ENCODE measurements around the gene ZBTB47.

Gene ZBTB47

DNA sequence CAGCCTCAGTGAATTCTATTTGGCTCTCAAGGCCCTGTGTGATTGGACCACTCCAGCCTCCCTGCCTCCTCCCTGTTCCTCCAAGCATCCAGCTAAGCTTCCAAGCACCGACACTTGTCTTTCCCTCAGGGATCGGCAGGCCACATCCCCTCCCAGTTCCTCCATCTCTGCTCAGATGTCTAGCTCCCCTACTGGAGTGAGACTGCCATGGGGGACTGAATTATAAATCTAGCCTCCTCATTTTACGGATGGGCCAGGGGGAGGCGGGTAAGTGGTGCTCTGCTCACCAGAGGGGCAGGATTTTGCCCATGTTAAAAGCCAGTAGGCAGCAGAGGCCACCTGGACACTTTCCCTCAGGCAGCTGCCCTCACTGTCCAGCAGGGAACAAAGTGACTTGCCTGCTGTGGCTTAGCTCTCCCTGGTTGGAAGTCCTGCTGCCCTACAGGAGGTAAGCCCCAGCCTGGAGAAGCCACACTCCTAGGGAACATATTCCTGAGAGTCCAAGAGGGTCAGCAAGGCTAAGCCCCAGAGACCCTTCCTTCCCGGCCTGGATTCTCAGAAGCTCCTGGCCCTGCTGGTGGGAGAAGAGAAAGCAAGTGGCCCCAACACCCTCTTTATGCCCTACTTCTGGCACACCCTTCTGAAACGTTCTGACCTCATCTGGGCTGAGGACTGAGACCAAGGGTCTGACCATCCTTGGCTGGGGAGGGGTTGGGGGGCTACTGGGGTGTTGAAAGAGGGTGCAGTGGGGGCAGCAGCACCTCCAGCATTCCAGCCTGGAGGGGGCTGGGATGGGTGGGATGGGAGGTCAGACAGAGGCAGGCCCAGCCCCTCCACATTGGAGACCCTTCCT lies 58.2 kb downstream of the ZBTB47 start:
- TF ChIP-seq, protein P1, sequence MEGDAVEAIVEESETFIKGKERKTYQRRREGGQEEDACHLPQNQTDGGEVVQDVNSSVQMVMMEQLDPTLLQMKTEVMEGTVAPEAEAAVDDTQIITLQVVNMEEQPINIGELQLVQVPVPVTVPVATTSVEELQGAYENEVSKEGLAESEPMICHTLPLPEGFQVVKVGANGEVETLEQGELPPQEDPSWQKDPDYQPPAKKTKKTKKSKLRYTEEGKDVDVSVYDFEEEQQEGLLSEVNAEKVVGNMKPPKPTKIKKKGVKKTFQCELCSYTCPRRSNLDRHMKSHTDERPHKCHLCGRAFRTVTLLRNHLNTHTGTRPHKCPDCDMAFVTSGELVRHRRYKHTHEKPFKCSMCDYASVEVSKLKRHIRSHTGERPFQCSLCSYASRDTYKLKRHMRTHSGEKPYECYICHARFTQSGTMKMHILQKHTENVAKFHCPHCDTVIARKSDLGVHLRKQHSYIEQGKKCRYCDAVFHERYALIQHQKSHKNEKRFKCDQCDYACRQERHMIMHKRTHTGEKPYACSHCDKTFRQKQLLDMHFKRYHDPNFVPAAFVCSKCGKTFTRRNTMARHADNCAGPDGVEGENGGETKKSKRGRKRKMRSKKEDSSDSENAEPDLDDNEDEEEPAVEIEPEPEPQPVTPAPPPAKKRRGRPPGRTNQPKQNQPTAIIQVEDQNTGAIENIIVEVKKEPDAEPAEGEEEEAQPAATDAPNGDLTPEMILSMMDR (IDR thresholded peaks at IDR 0.05; ENCODE audit: unreplicated experiment in 3 of 3): no peak
- H3K4me1 Mint-ChIP-seq: no peaks in the 10 kb centered on the region
- peaks cover 14% of the 10 kb centered on the region for H3K27me3 Mint-ChIP-seq (ENCODE audit: low read depth)
- H3K9me3 Mint-ChIP-seq: no peaks in the 10 kb centered on the region
- H3K27ac Mint-ChIP-seq: no peak overlapping the region
- H3K4me3 Mint-ChIP-seq: no peak overlapping the region
- no peaks in the 10 kb centered on the region for H3K36me3 Mint-ChIP-seq (ENCODE audit: low read depth)

DNA sequence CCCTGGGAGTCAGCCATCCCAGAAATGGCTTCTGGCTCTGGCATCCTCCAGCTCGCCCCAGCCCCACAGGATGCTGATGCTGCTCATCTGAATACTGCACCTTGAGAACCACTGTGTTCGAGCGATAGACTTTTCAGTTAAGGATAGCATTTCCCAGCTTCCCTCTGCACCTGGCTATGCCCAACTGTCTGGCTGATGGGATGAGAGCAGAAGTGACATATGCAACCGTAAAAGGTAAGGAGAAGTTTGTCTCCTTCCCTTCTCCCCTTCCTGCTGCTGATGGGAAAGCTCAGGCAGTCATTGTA lies 58.8 kb downstream of the ZBTB47 start:
- TF ChIP-seq, protein P1 (IDR thresholded peaks at IDR 0.05; ENCODE audit: unreplicated experiment in 3 of 3): no peak
- H3K27me3 Mint-ChIP-seq (ENCODE audit: low read depth): peaks cover 11% of the 10 kb centered on the region
- H3K9me3 Mint-ChIP-seq: no peaks in the 10 kb centered on the region
- no peaks in the 10 kb centered on the region for H3K4me1 Mint-ChIP-seq
- H3K27ac Mint-ChIP-seq: no peak overlapping the region
- H3K4me3 Mint-ChIP-seq: no peak overlapping the region
- no peaks in the 10 kb centered on the region for H3K36me3 Mint-ChIP-seq (ENCODE audit: low read depth)

DNA sequence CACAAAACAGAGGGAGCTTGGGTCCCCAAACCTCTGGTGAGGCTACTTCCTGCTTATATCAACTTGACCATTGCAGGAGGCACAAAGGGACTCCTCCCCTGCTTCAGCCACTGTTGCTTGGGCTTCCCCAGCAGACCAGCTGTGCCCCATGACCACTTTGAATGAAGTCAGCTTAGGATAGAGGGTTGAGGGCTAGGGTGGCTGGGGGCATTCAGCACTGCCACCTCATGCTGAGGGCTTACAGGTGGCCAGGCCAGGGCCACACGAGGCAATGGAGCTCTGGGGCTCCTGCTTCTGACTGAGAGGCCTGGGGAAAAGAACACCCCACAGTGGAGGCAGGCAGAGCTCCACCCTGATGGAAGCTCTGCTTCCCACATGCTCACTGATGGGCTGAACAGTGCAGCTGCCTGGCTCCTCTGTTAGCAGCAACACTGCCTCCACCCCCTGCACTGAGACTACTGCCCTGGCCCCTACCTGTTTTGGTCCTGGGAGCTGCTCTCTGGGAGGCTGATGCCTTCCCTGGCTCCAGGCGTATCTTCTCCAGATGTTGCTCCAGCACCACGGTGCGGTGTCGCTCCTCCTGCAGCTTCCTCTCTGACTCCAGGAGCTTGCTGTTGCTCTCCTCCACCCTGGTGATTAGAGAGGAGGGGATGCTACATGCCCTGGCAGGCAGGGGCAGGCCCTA lies 59.3 kb downstream of the ZBTB47 start:
- no peaks in the 10 kb centered on the region for H3K36me3 Mint-ChIP-seq (ENCODE audit: low read depth)
- no peak overlapping the region for H3K27ac Mint-ChIP-seq
- H3K4me3 Mint-ChIP-seq: no peak overlapping the region
- H3K9me3 Mint-ChIP-seq: no peaks in the 10 kb centered on the region
- H3K27me3 Mint-ChIP-seq (ENCODE audit: low read depth): peaks cover 11% of the 10 kb centered on the region
- TF ChIP-seq, protein P1 (IDR thresholded peaks at IDR 0.05; ENCODE audit: unreplicated experiment in 3 of 3): no peak
- no peaks in the 10 kb centered on the region for H3K4me1 Mint-ChIP-seq

DNA sequence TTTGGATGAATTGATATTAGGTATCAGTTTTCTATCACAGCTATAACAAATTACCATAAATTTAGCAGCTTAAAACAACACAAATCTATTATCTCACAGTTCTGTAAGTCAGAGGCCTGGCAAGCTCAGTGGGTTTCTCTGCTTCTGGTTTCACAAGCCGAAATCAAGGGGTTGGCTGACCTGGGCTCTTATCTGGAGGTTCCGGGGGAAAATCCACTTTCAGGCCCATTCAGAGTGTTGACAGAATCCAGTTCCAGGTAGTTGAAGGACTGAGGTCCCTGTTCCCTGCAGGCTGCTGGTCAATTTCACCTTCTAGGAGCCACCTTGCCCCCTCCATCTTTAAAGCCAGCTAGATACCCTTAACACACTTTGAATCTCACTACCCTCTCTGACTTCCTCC lies 60.2 kb downstream of the ZBTB47 start:
- Mint-ChIP-seq H3K9me3 (no peaks in the 10 kb centered on the region), H3K4me3 (no peak overlapping the region), H3K4me1 (no peaks in the 10 kb centered on the region), H3K27me3 (ENCODE audit: low read depth) (peaks cover 11% of the 10 kb centered on the region), H3K36me3 (ENCODE audit: low read depth) (no peaks in the 10 kb centered on the region), H3K27ac (no peak overlapping the region)
- TF ChIP-seq, protein P1 (IDR thresholded peaks at IDR 0.05; ENCODE audit: unreplicated experiment in 3 of 3): no peak

DNA sequence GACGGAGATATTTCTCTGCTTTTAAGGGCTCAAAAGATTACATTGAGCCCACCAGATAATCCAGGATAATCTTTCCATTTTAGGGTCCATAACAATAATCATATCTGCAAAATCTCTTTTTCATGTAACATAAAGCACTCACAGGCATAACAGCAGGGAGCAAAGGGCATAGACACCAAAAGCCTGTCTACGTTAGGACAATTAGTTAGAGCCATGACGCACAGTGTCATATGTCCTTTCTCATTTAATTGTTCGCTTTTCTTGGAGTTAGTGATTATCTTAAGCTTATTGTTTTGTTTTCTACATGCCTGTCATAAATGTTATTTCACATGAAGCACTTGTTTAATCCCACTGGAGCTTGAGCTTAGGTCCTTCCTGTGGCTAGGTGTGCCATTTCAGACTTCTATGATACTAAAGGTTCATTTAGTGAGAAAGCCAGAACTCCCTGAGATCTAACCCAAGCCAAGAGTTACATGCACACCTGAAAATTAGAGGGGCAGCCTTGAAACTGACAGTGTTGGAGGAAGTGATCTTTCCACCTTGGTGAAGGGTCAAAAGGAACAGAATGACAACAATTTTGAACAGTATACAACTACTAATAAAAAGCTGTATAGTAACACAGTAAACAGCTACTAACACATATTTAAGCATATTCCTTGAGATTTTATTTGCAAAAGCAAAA lies 60.8 kb downstream of the ZBTB47 start:
- H3K4me3 Mint-ChIP-seq: no peak overlapping the region
- H3K4me1 Mint-ChIP-seq: no peaks in the 10 kb centered on the region
- H3K9me3 Mint-ChIP-seq: no peaks in the 10 kb centered on the region
- H3K36me3 Mint-ChIP-seq (ENCODE audit: low read depth): no peaks in the 10 kb centered on the region
- TF ChIP-seq, protein P1 (IDR thresholded peaks at IDR 0.05; ENCODE audit: unreplicated experiment in 3 of 3): no peak
- peaks cover 8% of the 10 kb centered on the region for H3K27me3 Mint-ChIP-seq (ENCODE audit: low read depth)
- H3K27ac Mint-ChIP-seq: no peak overlapping the region
